HepG2 (cell line): Measurements from ENCODE around the gene NR4A2.

Source experiments
- CEBPB ChIP-seq: IDR thresholded peaks from 2 replicates; pipeline ENCODE4 v1.6.1; 2011; ENCODE audit warnings: low read depth, low read length, improper control_type of control experiment, borderline replicate concordance
- HNF4A ChIP-seq: sonication (generic); formaldehyde crosslinking; IDR thresholded peaks from 2 replicates; pipeline ENCODE4 v1.4.0; 2020; ENCODE audit warnings: missing genetic modification reagents
- HNRNPL ChIP-seq: fragments of 200-400 bp; formaldehyde crosslinking; IDR thresholded peaks from 2 replicates; pipeline ENCODE4 v1.6.1; 2017; ENCODE audit warnings: mild to moderate bottlenecking, low read depth, low read length
- MEIS2 ChIP-seq: sonication (generic); formaldehyde crosslinking; IDR thresholded peaks from 2 replicates; pipeline ENCODE4 v1.9.0; 2021; ENCODE audit warnings: mild to moderate bottlenecking, missing genetic modification reagents
- RCOR2 ChIP-seq: IDR thresholded peaks from 2 replicates; pipeline ENCODE4 v1.6.1; 2016; ENCODE audit warnings: missing biosample characterization, missing genetic modification reagents
- RFX5 ChIP-seq: IDR thresholded peaks from 2 replicates; pipeline ENCODE4 v1.6.1; 2011; ENCODE audit warnings: low read depth, low read length, improper control_type of control experiment
- SP1 ChIP-seq, 2 experiments: fragments of 450-650 bp in 1 of 2; sonication (generic) in 1 of 2; formaldehyde crosslinking in 1 of 2; IDR thresholded peaks; 2 replicates each; pipeline versions ENCODE4 v1.4.0 to v1.6.1; 2016 to 2020; ENCODE audit warnings: missing genetic modification reagents in 1 of 2
- ZNF564 ChIP-seq: sonication (generic); formaldehyde crosslinking; IDR thresholded peaks from 2 replicates; pipeline ENCODE4 v1.8.1; 2023; ENCODE audit warnings: mild to moderate bottlenecking, missing genetic modification reagents
- TF ChIP-seq, protein P1 (sequence below): sonication (generic); formaldehyde crosslinking; IDR thresholded peaks from 2 replicates; pipeline ENCODE4 v1.4.0; 2020; ENCODE audit warnings: mild to moderate bottlenecking, missing genetic modification reagents
- TF ChIP-seq, protein P2 (sequence below): sonication (generic); formaldehyde crosslinking; IDR thresholded peaks from 2 replicates; pipeline ENCODE4 v1.5.0; 2020; ENCODE audit warnings: mild to moderate bottlenecking, missing genetic modification reagents, moderate library complexity

DNA sequence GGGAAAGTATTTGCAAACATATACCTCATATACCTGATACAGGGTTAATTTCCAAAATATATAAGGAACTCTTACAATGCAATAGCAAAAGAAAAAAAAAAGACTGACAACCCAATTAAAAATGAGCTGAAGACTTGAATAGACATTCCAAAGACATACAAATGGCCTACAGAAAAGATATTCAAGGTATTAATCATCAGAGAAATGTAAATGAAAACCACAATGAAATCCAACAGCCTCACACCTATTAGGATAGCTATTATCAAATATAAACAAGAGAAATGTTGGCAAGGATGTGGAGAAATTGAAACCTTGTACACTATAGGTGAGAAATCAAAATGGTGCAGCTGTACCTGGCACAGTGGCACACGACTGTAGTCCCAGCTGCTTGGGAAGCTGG lies 25.7 kb downstream of the NR4A2 start:
- TF ChIP-seq, protein P1, sequence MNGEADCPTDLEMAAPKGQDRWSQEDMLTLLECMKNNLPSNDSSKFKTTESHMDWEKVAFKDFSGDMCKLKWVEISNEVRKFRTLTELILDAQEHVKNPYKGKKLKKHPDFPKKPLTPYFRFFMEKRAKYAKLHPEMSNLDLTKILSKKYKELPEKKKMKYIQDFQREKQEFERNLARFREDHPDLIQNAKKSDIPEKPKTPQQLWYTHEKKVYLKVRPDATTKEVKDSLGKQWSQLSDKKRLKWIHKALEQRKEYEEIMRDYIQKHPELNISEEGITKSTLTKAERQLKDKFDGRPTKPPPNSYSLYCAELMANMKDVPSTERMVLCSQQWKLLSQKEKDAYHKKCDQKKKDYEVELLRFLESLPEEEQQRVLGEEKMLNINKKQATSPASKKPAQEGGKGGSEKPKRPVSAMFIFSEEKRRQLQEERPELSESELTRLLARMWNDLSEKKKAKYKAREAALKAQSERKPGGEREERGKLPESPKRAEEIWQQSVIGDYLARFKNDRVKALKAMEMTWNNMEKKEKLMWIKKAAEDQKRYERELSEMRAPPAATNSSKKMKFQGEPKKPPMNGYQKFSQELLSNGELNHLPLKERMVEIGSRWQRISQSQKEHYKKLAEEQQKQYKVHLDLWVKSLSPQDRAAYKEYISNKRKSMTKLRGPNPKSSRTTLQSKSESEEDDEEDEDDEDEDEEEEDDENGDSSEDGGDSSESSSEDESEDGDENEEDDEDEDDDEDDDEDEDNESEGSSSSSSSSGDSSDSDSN (CRISPR knock-in tag), result no peak
- TF ChIP-seq, protein P2, sequence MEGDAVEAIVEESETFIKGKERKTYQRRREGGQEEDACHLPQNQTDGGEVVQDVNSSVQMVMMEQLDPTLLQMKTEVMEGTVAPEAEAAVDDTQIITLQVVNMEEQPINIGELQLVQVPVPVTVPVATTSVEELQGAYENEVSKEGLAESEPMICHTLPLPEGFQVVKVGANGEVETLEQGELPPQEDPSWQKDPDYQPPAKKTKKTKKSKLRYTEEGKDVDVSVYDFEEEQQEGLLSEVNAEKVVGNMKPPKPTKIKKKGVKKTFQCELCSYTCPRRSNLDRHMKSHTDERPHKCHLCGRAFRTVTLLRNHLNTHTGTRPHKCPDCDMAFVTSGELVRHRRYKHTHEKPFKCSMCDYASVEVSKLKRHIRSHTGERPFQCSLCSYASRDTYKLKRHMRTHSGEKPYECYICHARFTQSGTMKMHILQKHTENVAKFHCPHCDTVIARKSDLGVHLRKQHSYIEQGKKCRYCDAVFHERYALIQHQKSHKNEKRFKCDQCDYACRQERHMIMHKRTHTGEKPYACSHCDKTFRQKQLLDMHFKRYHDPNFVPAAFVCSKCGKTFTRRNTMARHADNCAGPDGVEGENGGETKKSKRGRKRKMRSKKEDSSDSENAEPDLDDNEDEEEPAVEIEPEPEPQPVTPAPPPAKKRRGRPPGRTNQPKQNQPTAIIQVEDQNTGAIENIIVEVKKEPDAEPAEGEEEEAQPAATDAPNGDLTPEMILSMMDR (CRISPR knock-in tag), result no peak
- no peak for TF ChIP-seq HNF4A (CRISPR knock-in tag)
- TF ChIP-seq MEIS2 (CRISPR knock-in tag), result no peak
- no peak for TF ChIP-seq RCOR2 (CRISPR knock-in tag)
- no peak for TF ChIP-seq HNRNPL
- TF ChIP-seq ZNF564 (CRISPR knock-in tag), result no peak
- no peak for TF ChIP-seq CEBPB
- no peak for TF ChIP-seq SP1 (IDR thresholded peaks at IDR 0.05)
- no peak for TF ChIP-seq SP1 (CRISPR knock-in tag; IDR thresholded peaks at IDR 0.05)
- no peak for TF ChIP-seq RFX5
